HG03196 (cell line): ENCODE results near the gene EPC1.
A peak's percentile ranks its signal among the peaks of the same experiment; 100 is the strongest.
"Not testable (repeated sequence)": the region's sequence is repeated elsewhere in the genome, so short reads cannot be mapped to it uniquely, and the experiment has no call there.

ENCODE experiments used
- ATAC-seq: cut with Tn5 transposase; IDR thresholded peaks from one replicate; pipeline ENCODE4 v1.9.1; 2021; ENCODE audit not compliant: unreplicated experiment

Gene EPC1

DNA sequence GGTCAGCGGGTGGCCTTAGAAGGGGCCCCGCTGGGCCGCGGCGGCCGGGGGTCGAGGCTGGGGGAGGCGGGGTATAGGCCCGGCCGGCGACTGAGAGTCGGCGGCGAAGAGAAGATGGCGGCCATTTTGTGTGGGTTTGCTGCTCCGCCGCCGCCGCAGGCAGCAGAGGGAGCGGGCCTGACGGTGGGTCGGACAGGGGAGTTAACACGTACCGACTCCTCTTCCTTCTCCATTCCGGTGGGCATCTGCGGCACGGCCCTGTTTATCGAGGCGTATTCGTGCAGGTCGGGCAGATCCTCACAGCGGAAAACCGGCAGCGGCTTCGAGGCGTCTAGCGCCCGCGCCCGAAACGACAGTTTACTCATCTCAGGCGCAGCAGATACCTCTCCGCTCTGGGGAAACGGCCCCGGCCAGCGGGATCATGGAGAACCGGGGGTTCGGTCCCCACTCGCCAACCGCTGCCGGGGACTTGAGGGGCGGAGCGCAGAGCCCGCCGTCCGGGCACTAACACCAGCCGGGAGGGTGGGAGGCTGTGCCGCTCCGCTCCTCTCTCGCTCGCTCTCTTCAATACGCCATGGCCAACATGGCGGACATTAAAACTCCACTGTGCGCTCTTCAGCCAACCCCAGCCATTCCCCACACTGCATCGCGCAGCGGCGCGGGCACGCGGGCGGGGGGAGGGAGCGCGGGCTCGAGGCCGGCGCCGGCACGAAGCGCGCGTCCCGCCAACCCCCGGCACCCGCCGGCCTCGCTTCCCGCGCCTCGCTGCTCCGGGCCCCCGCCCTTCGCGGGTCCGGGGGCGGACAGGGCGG lies at the start of gene EPC1:
TSS of gene EPC1 (minus strand) at position 608 of the 812 bp plus-strand sequence. CDS start at position 365, 243 bp downstream.
- ATAC-seq: peak; percentile 54

- ATAC-seq: no peak
These were observed 47.0 kb upstream of the EPC1 start for GRCh38 chr10:32393911-32394310.

DNA sequence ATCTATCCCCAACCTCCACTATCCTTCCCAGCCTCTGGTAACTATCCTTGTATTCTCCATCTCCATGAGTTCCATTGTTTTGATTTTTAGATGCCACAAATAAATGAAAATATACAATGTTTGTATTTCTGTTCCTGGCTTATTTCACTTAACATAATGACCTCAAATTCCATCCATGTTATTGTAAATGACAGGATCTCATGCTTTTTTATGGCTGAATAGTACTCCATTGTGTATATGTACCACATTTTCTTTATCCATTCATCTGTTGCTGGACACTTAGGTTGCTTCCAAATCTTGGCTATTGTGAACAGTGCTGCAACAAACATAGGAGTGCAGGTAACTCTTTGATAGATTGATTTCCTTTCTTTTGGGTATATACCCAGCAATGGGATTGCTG lies 45.3 kb upstream of the EPC1 start:
- ATAC-seq: not testable (repeated sequence)

- no peak for ATAC-seq
These were observed 43.2 kb upstream of the EPC1 start for GRCh38 chr10:32390193-32390592.

DNA sequence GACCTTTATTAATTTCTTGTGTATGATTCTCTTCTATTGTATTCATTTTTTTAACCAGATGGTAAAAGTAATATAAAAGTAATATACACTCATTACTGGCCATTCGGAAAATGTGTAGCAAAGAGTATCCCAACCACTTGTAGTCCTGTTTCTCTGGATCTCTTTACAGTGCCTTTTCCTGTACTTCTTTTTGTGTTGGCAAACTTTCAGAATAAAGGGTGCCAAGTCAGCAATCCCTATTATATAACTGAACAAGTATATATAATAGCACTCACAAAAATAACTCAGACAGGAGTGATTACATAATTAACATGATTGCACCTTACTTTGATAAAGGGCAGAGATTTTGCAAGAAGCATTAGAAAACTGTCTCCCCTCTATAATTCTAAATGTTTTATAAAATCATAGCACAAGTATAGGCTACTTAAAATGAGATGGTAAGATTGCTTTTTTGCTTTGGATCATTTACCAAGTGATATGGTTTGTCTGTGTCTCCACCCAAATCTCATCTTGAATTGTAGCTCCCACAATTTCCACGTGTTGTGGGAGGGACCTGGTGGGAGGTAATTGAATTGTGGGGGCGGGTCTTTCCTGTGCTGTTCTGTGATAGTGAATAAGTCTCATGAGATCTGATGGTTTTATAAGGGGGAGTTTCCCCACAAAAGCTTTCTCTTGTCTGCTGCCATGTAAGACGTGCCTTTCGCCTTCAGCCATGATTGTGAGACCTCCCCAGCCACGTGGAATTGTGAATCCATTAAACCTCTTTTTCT lies 41.5 kb upstream of the EPC1 start:
- no peak for ATAC-seq

DNA sequence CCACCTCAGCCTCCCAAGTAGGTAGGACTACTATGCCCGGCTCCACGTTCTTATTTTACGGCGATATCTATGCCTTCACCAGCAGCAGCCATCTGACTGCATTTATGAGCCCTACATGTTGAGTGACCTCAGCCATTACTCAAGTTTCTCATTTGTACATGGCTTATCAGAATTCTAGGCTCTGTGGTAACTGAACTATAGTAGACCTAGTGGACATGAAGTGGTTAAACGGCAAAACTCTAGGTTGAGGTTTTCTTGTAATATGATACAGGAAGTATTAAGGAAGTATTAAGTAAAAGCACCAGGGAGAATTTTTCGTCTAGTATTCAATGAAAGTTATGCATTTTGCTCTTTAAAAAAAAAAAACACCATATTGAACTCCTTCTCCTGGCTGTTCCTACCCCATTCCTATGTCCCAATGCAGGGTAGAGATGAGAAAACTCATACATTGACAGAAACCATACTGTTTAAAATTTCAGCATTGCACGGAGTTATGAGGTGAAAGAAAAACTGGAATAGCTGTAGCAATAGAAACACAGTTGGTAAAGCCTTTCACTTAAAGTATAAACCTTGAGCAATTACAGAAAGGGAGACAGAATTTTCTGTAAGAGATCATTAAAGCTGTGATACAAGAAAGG lies 39.8 kb upstream of the EPC1 start:
- no peak for ATAC-seq

- no peak for ATAC-seq
These were observed 37.2 kb upstream of the EPC1 start for GRCh38 chr10:32384171-32384570.

GRCh38 chr10:32381165-32381564 lies 34.2 kb upstream of the EPC1 start:
- ATAC-seq: no peak

DNA sequence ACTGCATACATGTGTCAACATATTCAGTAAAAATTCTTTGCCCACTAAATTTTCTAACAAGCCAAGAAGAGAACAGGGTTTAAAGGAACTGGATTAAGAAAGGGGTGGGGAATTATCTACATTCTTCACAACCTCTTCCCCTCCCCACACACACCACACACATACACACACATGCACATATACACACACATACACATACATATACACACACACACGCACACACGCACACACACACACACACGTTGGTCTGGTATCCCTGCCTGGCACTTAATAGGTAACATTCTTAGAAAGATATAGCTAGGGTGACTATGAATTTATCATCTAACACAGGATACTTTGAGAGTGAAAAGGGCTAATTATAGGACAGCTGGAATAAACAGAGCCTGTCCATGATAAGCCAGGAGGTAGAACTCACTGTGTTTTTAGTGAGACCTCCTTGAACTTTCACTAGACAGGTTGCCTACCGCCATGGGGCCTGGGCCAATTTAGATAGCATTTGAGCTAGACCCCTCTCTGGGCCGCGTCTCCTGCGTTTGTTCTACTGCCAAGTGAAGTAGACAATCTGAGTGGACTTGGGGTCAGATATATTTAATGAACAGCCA lies 33.1 kb upstream of the EPC1 start:
- ATAC-seq: no peak

DNA sequence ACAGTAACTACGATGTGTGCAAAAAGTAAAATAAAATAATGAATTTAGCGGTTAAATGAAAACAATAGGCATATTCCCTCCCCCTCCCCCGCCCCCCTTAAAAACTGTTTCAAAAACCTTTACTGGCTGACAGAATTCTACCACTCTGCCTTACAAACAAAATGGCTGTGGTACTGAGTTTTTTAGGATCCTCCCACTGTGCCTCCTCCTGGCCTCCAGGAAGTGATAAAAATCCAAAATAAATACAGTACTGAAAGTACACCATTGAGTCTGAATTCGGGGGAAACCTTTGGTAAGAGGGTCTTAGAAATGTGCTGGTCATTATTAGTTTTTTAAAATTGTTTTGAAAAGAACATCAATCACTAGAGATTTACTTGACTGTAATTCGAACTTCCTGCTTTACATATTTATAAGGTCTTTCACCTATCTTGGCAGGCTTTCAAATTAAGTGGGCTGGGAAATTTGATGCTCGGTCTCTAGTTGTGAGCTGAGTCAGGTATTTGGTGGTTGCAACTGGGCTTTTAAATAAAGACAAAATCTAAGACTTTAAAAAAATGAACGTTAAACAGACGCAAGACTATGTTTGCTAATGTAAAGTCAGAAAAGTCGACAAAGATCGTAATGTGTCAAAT lies 32.5 kb upstream of the EPC1 start:
- ATAC-seq: no peak

DNA sequence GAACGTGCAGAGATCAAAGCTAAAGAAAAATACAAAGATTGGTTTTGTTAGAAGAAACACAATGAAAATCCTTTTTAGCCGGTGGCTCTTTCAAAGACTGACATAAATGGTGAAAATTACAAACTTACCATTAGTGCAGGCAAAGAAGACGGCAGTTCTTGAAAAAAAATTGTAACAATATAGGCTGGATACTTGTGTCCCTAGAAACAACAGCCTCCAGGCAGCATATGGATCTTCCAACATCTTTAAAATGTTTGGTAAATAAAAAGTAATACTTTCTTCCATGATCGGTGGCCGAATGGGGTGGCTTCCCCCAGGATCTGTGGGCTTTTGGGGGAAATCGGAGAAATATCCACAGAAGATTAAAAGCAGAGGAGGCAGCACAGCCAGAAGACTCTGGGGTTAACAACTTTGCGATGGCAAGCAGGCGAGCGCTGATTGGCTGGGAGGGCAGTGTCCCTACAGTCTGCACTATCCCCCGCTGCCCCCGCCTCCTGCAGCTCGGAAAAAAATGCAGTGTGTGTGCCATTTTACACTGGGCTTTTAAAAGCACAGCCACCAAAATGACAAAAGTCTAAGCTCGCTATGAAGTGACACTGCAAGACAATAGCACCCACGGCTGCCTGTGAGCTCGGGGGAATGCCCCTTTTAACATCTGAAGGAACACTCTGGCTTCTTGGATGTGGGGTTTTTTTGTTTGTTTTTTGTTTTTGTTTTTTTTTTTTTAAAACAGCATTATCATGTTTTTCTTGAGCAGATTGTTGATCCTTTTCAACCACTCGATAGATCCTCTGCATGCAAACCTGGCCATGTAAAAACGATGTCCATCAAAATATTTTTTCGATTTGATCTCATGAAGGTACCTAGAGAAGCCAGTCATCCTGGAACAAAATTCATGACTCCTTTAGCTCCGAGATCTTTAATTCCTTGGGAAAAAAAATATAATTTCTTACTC lies 31.7 kb upstream of the EPC1 start:
- ATAC-seq: peak; percentile 86

- no peak for ATAC-seq
These were observed 30.7 kb upstream of the EPC1 start for GRCh38 chr10:32377458-32378259.

GRCh38 chr10:32376771-32377170 lies 29.8 kb upstream of the EPC1 start:
- ATAC-seq: no peak

- ATAC-seq: no peak
These were observed 29.1 kb upstream of the EPC1 start for GRCh38 chr10:32376097-32376496.

- ATAC-seq: no peak
These were observed 28.7 kb upstream of the EPC1 start for GRCh38 chr10:32375631-32376030.

GRCh38 chr10:32374605-32375004 lies 27.6 kb upstream of the EPC1 start:
- ATAC-seq: no peak

- ATAC-seq: no peak
These were observed 26.5 kb upstream of the EPC1 start for GRCh38 chr10:32373496-32373895.

DNA sequence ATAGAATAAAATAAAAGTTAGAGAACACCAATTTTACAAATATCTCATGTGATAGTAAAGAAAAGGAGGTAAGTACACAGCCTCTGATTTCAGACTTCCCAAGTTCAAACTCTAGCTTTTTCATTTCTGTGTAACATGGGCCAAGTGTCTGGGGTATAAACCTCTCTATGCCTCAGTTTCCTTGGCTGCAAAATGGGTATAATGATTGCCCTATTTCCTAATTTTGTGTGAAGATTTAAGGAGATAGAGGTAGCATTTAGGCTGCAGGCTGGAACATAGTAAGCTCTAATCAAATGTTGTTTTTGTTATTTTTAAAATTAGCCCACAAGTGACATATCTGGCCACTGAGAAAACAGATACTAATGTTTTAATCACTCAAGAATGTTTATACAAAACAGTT lies 26.1 kb upstream of the EPC1 start:
- ATAC-seq: no peak
